T-helper 1 cell treated with Interleukin-12 subunit alpha and Interleukin-12 subunit beta and Interleukin-4 antibody, amounts not matched to agents 30 ng/mL and 1 ng/mL, for 36 hours (primary cell): ENCODE data around the gene XXYLT1. TPM values are rescaled to one million over a fixed set of nuclear protein-coding genes. Genes with fewer than 3 reads are reported as not detected.
"Not testable (repeated sequence)": the region's sequence is repeated elsewhere in the genome, so short reads cannot be mapped to it uniquely, and the experiment has no call there.

Source experiments
- intact Hi-C: fragments of 100-400 bp; cut with micrococcal nuclease; formaldehyde crosslinking; loops from one replicate; pipeline ENCODE4 v1.15.1; 2024
- total RNA-seq: library from RNA; stranded (reverse); gene quantifications from 2 replicates; pipeline ENCODE4 v1.2.3, GENCODE V29; 2022

XXYLT1 gene
- total RNA-seq, 1 donor from 2014 or later = 9.7 TPM

DNA sequence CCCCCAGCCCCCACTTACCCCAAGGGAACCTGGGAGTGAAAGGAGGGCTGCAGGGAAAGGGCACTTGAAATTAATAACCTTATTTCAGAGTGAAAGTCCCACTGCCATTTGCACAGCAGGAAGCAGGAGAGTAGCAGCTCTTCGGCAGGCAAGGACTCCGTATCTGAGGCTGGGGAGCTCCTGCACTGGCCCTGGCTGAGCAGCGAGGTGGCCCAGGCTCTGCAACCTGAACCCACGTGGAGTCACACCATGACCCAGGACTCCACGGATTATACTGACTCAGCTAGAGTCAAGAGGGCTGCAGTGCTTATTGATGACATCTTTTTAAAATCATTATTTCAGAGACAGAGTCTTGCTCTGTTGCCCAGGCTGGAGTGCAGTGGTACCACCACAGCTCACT lies 214.5 kb downstream of the XXYLT1 start:
- intact Hi-C loops = no loop called here

DNA sequence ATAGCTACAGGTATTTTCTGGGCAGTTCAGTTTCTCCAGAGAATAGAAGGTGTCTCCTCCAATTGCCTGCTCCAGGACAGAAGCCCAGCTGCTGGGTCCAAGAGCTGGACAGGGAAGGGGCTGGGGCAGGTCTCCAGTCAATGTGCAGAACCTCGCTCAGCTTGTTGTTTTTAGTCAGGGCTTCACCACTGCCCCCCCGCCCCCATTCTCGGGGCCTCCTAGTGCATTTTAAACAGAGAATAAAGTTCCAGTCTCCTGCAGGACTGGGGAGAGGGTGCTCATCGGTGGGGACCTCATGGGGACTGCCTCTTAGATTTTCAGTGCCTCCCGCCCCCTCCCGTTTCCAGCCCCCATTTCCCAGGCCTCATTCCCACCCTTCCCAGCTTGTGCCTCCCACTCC lies 216.6 kb downstream of the XXYLT1 start:
- intact Hi-C loops = no loop called here

DNA sequence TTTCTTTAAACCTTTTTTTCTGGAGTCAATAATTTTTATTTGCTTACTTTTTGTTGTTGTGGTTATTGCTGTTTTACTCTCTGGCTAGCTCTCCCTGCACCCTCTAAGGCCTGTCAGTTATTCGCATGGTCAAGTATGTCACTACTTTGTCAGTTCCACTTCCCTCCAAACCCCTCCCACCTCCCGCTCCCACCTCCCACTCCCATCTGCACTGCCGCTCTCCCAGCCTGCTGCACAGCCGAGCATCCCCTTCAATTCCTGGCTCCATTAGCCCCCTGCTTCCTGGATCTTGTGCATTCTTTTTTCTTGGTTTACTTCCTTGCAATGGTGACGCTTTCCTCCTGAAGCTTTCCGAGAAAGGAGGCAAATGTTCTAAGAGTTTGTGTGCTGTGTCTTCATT lies 218.0 kb downstream of the XXYLT1 start:
- intact Hi-C loops = no loop called here

DNA sequence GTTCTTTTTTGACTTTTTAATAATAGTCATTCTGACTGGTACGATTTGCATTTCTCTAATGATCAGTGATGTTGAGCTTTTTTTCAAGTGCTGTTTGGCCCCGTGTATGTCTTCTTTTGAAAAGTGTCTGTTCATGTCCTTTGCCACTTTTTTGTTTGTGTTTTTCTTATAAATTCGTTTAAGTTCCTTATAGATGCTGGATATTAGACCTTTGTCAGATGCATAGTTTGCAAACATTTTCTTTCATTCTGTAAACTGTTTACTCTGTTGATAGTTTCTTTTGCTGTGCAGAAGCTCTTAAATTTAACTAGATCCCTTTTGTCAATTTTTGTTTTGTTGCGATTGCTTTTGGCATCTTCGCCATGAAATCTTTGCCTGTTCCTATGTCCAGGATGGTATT lies 220.7 kb downstream of the XXYLT1 start:
- intact Hi-C loops = not testable (repeated sequence)

DNA sequence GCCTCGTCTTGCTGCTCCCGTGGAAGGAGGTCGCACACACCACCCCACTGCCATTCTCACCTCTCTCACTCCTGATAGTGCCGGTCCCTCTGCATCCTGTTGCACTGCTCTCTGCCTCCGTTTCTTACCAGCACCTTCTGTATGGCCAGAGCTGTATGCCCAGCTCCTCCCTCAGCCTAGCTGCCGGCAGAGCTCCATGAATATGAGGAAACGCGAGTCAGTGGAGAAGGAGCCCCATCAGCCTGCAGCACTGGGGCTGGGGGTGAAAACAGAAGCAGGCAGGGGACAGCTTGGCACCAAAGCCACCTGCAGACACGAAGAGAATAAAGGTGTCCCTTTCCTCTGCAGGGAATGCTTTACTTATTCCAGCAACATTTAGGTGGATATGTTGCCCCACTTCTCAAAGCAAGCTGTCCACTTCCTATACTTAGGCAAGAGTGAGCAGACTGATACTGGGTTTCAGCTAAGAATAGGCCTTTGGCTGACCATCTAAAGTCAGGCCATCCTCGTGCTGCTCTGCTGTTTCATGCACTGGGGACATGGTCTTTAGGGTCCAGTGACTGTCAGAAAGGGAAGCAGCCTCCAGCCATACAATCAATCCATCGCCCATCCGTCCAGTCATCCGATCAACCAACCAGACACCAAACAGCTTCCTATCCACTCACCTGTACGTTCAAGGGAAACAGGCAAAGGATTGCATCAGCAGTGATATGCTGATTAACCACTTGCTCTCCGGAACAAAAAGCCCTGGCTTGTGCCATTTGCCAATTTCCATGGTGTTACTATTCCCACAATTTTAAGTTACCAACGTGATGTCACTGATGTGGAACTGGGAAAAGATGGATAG lies 222.7 kb downstream of the XXYLT1 start:
- intact Hi-C loops = no loop called here

DNA sequence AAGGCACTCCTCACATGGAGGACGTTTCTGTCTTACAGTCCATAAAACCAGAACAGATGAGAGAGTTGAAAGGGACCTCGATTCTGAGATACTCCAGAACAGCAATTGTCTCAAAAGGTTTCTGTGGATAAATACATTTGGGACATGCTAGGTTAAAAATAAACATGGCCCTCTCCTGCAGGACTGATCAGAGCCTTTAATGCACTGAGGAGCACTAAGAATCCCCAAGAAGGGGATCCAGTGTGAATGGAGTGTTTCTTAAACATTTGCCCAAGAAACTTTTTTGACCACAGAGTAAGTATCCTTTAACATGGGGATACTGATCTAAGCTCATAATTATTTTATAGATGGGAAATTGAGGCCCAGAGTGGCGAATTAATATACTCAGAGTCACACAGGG lies 223.4 kb downstream of the XXYLT1 start:
- intact Hi-C loops = no loop called here

DNA sequence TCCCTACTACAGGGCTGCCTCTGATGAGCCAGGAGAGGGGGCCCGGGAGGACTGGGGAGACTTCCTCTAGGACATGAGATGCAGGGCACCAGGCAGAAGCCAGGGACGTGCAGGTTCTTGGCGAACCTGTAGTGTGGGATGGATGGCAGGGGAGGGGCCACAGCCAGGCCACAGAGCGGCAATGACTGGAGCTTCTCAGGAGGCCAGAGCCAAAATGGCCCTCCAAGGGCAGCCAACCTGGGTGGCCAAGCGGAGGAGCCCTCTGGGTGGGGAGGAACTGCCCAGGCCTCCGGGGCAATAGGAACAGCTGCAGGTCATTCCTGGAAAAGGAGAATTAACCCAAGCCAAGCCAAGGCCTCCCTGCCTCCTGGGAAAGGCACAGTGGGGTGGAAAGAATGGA lies 224.5 kb downstream of the XXYLT1 start:
- intact Hi-C loops = no loop called here

DNA sequence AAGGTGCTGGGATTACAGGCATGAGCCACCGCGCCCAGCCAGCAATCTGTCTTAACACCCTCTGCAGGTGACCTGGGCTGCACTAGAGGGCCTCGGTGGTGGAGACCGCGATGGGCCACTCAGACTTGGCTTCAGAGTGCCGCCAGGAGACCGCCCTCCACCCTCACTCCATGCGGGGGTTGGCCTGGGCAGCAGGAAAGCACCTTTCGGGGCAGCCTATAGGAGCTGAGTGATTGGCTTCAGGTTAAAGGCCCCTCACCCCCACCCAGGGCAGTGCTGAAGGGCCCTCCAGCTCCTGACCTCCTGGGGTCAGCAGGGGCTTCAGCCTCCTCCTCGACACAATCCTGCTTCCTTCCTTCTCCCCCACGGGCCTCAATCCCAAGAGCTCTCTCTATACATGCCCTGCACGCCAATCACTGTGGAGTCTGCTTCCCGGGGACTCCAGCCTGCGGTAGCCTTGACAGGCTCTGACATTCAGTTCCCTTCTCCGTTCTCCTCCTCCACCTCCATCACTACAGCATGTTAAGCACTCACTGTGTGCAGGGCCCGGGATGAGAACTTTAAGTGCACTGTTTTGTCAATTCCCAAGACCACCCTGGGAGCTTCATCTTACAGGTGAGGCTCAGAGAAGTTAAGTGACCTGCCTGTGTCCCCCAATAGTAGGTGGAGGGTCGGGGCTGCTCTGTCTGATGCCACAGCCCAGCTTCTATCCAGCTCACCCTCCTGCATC lies 225.3 kb downstream of the XXYLT1 start:
- intact Hi-C loops = no loop called here

DNA sequence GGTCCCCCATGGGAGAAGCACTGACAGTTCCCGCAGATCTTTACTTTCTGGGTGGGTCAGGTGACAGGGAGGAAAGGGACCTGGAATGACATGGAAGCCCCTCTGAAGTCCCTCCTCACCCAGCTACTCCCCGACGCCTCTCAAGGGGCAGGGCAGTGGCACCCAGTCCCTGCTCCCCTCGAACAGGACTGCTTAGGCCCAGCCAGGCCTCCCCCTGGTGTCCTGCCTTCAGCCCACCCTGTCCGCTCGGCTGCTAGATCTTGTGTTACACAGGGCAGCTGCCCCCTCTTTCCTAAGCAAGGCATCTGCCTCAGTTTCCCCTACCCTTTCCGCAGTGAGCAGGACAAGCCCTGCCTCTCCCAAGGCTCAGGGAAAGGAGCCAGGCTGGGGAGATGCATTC lies 226.5 kb downstream of the XXYLT1 start:
- intact Hi-C loops = no loop called here

DNA sequence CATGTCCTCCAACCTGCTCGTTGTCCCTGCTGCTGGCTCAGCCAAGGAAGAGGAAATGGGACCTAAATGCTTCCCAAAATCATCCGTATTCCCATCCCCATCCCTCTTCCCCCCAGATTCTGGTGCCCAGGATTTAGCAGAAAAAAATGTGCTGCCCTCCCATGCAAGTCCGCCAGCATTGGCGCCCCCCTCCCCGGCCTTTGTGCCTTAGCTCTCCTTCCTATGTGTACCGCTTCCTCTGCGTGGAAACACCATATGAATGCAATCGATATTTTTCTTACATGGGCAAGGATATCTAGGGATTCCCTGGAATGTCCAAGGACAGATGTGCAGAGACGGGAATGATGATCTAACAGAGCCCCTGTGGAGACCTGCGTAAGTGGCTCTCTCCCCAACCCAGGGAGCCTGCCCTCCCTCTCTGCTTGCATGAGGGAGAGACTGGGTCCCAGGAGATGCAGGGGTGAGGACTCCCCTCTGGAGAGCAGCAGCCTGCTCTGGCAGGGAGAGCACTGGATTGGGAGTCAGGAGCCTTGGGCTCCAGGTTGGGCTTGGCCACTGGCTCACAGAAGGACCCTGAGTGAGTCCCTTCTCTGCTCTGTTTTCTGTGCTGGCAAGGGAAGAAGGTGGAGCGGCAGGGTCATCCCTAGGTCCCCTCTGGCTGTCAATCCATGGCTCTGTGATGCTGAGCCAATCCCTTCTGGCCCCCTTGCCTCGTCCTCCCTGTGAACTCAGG lies 227.2 kb downstream of the XXYLT1 start:
- intact Hi-C loops = no loop called here

DNA sequence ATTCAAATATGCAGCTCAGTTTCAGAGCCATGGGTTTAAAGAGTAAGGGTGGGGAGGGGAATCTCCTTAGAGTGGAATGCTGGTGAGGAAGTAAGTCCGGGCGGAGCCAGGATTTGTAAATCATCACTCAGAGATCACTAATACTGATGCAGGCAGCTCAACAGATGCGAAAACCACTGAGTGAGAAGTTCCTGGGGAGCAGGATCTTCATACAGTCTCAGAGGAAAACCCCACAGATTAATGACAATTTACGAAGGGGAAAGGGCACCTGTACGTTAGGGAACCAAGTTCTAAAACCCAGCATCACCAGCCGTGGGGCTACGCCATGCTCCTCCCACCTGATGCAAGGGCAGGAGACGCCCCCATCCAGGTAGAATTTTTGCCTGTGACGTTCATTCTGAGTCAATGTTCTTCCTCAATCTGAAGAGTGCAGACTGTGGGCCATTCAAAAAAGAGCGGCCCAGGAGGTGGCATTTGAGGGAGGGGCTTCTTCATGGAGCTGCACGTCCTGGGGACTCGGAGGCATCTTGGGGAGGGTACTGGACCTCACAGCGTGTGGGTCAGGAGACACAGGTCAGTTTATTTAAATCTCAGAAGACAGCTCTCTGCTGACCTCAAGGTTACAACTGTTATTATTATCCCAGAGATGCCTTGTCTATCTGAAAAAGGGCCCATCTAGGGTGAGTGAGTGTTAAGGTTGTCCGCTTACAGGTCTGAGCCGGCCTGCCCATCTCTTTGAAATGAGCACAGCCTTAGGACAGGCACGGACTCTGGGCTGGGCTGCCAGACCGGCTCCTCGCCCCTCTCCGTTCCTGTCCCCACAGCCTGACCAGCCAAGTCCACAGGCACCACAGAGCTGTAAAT lies 228.0 kb downstream of the XXYLT1 start:
- intact Hi-C loops = no loop called here

DNA sequence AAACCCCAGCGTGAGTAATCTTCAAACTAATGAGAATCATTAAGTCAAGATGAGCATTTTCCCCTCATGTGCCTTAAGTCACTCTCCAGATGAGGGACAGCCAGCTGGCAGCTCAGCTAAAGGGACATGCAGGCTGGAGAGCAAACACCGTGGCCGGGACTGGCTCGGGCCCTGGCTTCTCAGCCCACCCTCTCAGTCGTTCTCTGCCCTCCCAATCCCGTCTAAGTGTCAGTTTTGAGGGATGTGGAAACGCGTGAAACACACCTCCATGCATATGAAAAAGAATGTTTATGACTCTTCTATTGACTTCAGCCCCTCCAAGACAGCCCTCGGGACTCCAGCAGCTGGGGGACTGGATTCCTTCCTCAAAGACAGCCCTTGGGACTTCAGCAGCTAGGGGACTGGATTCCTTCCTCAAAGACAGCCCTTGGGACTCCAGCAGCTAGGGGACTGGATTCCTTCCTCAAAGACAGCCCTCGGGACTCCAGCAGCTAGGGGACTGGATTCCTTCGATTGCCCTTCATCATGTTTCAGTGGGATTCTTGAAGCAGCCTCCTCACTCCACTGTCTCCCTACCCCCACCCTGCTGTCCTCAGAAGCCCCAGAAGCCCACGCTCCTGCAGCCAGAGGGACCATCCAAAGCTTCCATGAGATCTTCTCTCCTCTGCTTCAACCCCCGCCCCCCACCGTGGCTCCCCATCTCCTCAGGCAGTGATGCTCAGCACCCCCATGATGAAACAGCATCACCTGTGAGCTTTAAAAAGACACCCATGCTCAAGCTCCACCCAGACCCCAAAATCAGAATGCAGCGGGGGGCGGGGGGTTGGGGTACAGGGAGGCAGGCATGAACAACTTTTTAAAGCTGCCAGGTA lies 228.9 kb downstream of the XXYLT1 start:
- intact Hi-C loops = no loop called here

DNA sequence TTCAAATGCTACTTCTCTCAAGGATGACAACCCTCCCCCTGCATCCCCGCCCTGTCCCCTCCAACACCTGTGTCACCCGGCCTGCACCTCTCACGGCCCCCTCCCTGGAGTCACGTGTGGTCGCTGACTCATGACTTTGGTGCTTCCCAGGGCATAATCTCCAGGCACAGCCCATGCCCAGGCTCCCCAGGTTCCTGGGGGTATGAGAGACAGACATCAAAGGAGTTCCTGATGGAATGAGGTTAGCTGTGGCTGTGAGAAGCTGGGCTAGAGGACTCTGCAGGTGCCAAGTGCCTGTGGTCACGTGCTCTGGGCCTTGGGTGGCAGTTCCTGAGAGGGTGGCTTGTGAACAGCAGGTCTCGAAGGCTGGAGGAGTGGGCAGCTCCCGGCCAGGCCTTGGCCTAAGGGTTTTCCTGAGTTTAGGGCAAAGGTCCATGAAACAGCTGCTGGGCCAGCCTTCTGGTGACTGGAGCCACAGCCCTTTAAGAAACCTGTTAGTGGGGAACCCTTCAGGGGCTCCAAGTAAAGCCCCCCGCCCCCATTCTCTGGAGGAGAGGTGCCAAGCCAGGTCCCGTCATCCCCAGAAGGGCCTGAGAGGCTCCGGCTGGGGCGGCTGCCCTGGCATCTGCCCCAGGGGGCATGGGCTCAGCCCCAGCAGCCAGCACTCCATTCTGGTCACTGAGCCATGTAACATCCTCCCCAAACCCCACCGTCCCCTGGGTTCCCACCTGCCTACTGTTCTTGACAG lies 230.0 kb downstream of the XXYLT1 start:
- intact Hi-C loops = no loop called here

DNA sequence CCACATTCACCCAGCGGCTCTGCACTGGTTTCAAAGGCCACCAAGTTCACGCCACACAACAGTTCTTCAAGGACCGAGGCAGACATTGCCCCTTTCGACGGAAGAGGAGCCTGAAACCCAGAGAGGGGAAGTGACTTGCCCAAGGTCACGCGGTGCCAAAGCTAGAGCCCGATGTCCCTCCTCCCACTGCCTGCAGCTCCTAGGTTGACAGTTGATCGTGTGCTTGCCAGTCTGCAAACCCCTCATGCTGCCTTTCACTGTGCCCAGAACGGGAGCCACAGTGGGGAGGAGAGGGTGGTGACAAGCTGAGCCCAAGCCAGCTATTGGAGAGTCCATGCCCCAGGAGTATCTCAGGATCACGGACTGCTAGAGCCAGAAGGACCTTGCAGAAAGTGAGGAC lies 230.9 kb downstream of the XXYLT1 start:
- intact Hi-C loops = no loop called here

DNA sequence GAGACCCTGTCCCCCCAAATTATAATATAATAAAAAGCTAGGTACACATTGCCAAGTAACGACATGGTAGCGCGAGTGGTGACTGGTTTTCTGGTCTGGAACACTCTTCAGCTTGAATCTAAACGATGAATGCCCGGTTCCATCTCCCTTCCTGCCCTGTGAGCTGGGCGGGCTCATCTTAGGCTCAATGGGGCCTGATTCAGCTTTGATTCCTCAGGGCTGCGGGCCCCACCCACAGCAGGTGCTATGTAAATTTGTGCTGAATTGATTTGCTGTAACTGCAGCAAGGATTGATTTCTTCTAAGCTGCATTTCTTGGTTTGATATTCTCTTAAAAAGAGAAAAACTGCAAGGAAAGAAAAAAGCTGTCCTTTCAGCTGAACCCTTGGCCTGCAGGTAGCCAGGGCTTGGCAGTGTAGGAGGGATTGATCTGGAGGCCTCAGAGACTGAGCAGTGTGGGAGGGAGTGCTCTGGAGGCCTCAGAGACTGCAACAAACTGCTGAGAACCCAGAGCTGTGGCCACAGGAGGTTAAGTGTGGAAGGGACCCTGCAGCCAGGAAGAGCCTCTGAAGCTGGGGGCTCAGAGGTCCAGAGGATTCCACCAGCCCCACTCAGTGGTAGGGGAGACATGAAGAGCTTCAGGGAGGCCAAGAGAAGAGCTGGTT lies 231.6 kb downstream of the XXYLT1 start:
- intact Hi-C loops = no loop called here

DNA sequence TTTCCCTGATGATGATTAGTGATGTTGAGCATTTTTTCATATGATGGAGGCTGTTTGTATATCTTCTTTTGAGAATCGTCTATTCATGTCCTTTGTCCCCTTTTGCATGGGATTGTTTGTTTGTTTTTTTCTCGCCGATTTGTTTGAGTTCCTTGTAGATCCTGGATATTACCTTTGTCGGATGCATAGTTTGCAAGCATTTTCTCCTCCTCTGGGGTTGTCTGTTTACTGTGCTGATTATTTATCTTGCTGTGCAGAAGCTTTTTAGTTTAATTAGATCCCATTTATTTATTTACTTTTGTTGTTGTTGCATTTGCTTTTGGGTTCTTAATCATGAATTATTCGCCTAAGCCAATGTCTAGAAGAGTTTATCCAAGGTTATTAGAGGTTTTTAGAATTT lies 232.8 kb downstream of the XXYLT1 start:
- intact Hi-C loops = no loop called here

DNA sequence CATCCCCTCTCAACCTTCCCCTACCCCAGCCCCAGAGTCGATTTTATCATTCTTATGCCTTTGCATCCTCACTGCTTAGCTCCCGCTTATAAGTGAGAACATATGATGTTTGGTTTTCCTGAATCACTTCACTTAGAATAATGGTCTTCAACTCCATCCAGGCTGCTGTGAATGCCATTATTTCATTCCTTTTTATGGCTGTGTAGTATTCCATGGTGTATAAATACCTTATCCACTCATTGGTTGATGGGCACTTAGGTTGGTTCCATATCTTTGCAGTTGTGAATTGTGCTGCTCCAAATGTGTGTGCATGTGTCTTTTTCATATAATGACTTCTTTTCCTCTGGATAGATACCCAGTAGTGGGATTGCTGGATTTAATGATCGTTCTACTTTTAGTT lies 233.4 kb downstream of the XXYLT1 start:
- intact Hi-C loops = not testable (repeated sequence)

DNA sequence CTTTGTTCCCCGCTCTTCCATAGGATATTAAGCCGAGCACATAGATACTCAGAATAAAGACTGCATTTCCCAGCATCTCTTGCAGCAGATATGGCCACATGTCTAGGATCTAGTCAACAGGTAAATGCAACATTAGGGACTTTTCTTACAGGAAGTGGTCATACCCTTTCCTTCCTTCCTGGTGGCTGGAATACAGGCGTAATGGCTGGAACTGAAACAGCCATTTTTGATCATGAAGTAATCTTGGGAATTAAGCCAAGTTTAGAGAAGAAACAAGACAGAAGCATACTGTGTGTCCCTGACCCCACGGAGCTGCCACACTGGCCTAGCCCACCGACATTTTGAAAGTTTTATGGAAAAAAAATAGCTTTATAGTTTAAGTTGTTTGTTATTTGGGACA lies 234.0 kb downstream of the XXYLT1 start:
- intact Hi-C loops = no loop called here

DNA sequence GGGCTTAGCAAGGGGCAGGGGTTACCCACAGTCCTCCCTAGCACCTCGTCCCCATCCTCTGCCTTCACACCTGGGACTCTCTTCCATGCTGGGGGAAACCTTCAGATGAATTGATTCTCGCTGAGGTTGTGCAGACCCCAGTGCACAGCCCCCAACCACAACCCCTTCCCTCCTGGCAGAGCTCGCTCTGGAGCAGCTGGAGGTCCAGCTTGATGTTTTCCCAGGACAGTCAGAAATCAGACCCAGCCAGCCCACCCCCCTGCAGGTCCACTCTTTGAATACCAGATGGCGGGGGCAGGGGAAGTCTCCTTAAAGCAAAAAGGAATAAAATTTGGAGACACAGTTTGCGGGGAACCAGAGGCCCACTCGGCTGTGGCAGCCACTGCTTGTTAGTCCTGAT lies 234.4 kb downstream of the XXYLT1 start:
- intact Hi-C loops = no loop called here
